B cell (primary cell): Measurements from ENCODE around the gene KCNA10. TPM values are rescaled to one million over a fixed set of nuclear protein-coding genes. Genes with fewer than 3 reads are reported as not detected.

Experiments used
- ATAC-seq: fragments of 200-7000 bp; cut with Tn5 transposase; one replicate; pipeline ENCODE4 v1.10.0; 2021; ENCODE audit warnings: low read depth, mild to moderate bottlenecking, moderate number of reproducible peaks, moderate library complexity
- CTCF ChIA-PET: fragments of 350-600 bp; sonication (Branson Sonifier 250); formaldehyde crosslinking; loops from one replicate; lab custom pipeline; 2021; ENCODE audit warnings: antibody characterized with exemption, inconsistent platforms; lab: Charles Lee
- POLR2A ChIA-PET: fragments of 350-600 bp; sonication (Branson Sonifier 250); formaldehyde crosslinking; loops from one replicate; lab custom pipeline; 2021; ENCODE audit warnings: antibody characterized with exemption; lab: Charles Lee
- DNase-seq: peaks from one replicate; pipeline ENCODE4 v3.0.0; 2013
- H2AFZ ChIP-seq: 2 replicates; pipeline ENCODE4 v1.6.1; 2012; ENCODE audit warnings: mild to moderate bottlenecking, low read depth, low read length; ENCODE audit not compliant: insufficient read depth, poor library complexity, severe bottlenecking
- H3K27ac ChIP-seq, 2 donors: 1 replicate in 1 of 2; 2 replicates in 1 of 2; pipeline ENCODE4 v1.5.1; 2012 to 2013; ENCODE audit warnings: low read length in 2 of 2, mild to moderate bottlenecking in 2 of 2, moderate library complexity in 1 of 2
- H3K27me3 ChIP-seq, 4 experiments: fragments of 200-600 bp in 1 of 4; sonication (generic) in 1 of 4; replicated peaks in 1 of 4; 1 replicate in 2 of 4; 2 replicates in 2 of 4; pipeline versions ENCODE4 v1.6.1 to v1.7.0; 2013 to 2016; ENCODE audit warnings: low read length in 3 of 4, mild to moderate bottlenecking in 2 of 4, mixed read lengths in 1 of 4, moderate library complexity in 1 of 4; ENCODE audit not compliant: insufficient read depth in 4 of 4, control insufficient read depth in 3 of 4; ENCODE audit errors: control extremely low read depth in 1 of 4
- H3K36me3 ChIP-seq, 2 experiments: replicated peaks in 1 of 2; 1 replicate in 1 of 2; 2 replicates in 1 of 2; pipeline versions ENCODE4 v1.6.1 to v1.7.1; 2013; ENCODE audit warnings: low read length in 1 of 2; ENCODE audit not compliant: insufficient read depth in 2 of 2, control insufficient read depth in 1 of 2; ENCODE audit errors: control extremely low read depth in 1 of 2, extremely low read depth in 1 of 2
- H3K4me1 ChIP-seq, 2 donors: fragments of 200-600 bp in 1 of 2; sonication (generic) in 1 of 2; 1 replicate in 1 of 2; 2 replicates in 1 of 2; pipeline versions ENCODE4 v1.5.1 to v1.6.1; 2013 to 2017; ENCODE audit warnings: low read length in 2 of 2; ENCODE audit not compliant: control insufficient read depth in 2 of 2, insufficient read depth in 2 of 2
- H3K4me2 ChIP-seq: replicated peaks from 2 replicates; pipeline ENCODE3; 2012; ENCODE audit warnings: mild to moderate bottlenecking, low read depth, low read length; ENCODE audit not compliant: poor library complexity, severe bottlenecking
- H3K4me3 ChIP-seq, 5 experiments: fragments of 200-600 bp in 1 of 5; sonication (generic) in 1 of 5; 1 replicate in 3 of 5; 2 replicates in 2 of 5; pipeline versions ENCODE4 v1.5.1 to v1.7.0; 2011 to 2016; ENCODE audit warnings: low read length in 4 of 5, mild to moderate bottlenecking in 4 of 5, low read depth in 2 of 5, control low read depth in 1 of 5, moderate library complexity in 1 of 5; ENCODE audit not compliant: insufficient read depth in 1 of 5; ENCODE audit errors: control extremely low read depth in 1 of 5, extremely low read depth in 1 of 5
- H3K79me2 ChIP-seq: fragments of 200-600 bp; sonication (generic); one replicate; pipeline ENCODE4 v1.6.0; 2016; ENCODE audit warnings: low read length; ENCODE audit not compliant: control insufficient read depth, insufficient read depth
- H3K9ac ChIP-seq: fragments of 200-600 bp; sonication (generic); 2 replicates; pipeline ENCODE4 v1.6.1; 2017; ENCODE audit warnings: mild to moderate bottlenecking, low read length, moderate library complexity
- H3K9me3 ChIP-seq, 3 donors: one replicate each; pipeline versions ENCODE4 v1.6.1 to v1.7.1; 2013; ENCODE audit warnings: low read length in 2 of 3; ENCODE audit not compliant: control insufficient read depth in 2 of 3, insufficient read depth in 1 of 3; ENCODE audit errors: control extremely low read depth in 1 of 3
- H4K20me1 ChIP-seq: 2 replicates; pipeline ENCODE4 v1.6.0; 2012; ENCODE audit warnings: mild to moderate bottlenecking, low read length; ENCODE audit not compliant: insufficient read depth, control insufficient read depth, poor library complexity, severe bottlenecking
- H3K27ac Mint-ChIP-seq: one replicate; pipeline ENCODE4 v1.8.0; 2021; ENCODE audit warnings: mixed read lengths
- H3K27me3 Mint-ChIP-seq: one replicate; pipeline ENCODE4 v1.8.0; 2021; ENCODE audit warnings: mixed read lengths
- H3K4me1 Mint-ChIP-seq: one replicate; pipeline ENCODE4 v1.8.0; 2021; ENCODE audit warnings: mixed read lengths
- H3K4me3 Mint-ChIP-seq: one replicate; pipeline ENCODE4 v1.8.0; 2021; ENCODE audit warnings: mixed read lengths
- H3K9me3 Mint-ChIP-seq: one replicate; pipeline ENCODE4 v1.8.0; 2022; ENCODE audit warnings: mixed read lengths; ENCODE audit not compliant: insufficient read depth
- CTCF ChIP-seq: fragments of 200-600 bp; IDR thresholded peaks from one replicate; pipeline ENCODE4 v1.8.0; 2022; ENCODE audit warnings: antibody characterized with exemption, mild to moderate bottlenecking
- EZH2 ChIP-seq: IDR thresholded peaks from 2 replicates; pipeline ENCODE4 v1.6.1; 2012; ENCODE audit warnings: borderline replicate concordance, low read depth, mild to moderate bottlenecking, moderate library complexity, low read length; ENCODE audit not compliant: insufficient read depth, poor library complexity, severe bottlenecking
- WGBS: methylation state at CpG from one replicate; pipeline ENCODE4 v1.1.5; 2013; ENCODE audit warnings: missing lambda C conversion rate; ENCODE audit not compliant: insufficient coverage; 5-methylcytosine and 5-hydroxymethylcytosine counted together
- intact Hi-C: fragments of 100-400 bp; cut with micrococcal nuclease; formaldehyde crosslinking; loops from one replicate; pipeline ENCODE4 v1.10.0; 2022
- polyA plus RNA-seq: library from polyadenylated mRNA; depleted of rRNA; stranded (reverse); fragments of >200 nt; gene quantifications from 2 replicates; pipeline ENCODE4 v1.2.3, GENCODE V29; 2012
- total RNA-seq, 2 donors: library from RNA; stranded (reverse); fragments of 120-200 nt in 1 of 2; gene quantifications; 1 replicate in 1 of 2; 2 replicates in 1 of 2; pipeline versions ENCODE4 v1.2.3 to v1.2.4, GENCODE V29; 2013 to 2022

Gene KCNA10
- total and polyA plus RNA-seq, 2 donors (not counting 1 experiment from before 2014, with no cell fraction given), result not detected

DNA sequence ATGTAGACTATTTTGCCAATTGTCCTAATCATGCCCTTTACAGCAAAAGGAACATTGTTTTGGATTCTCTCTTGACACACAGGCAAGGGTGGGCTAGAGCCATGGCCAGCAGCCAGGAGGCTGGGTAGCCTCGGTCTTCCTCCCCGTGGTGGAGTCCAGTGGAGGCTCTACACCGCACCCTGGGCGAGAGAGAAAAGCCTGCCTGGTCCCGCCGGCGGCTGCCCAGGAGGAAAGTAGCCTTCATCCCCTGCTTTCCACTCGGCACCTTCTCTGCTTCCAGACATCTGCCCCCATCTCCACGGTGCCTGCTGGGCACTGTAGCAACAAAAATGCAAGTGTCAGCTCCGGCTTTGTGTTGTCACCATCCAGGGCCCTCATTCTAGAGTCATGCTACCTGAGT, 46.4 kb downstream of the KCNA10 start:
- Mint-ChIP-seq H3K4me1 (no peaks in the 10 kb centered on the region), H3K27ac (no peak overlapping the region), H3K4me3 (no peak overlapping the region), H3K9me3 (no peaks in the 10 kb centered on the region), H3K27me3 (peaks cover 35% of the 10 kb centered on the region)
- no peaks in the 10 kb centered on the region for H3K79me2 ChIP-seq
- ChIA-PET POLR2A (no interaction called here), CTCF (interaction anchor here (2.0 to 2.9 kb wide), 2 partner anchors 12 to 23 kb away, joined by 11 to 12 read pairs; no protein-coding TSS in a partner anchor)
- TF ChIP-seq EZH2, result no peak
- no peak overlapping the region for H2AFZ ChIP-seq
- ATAC-seq (no peak), DNase-seq (no peak)
- H4K20me1 ChIP-seq, result no peaks in the 10 kb centered on the region
- intact Hi-C loops, result no loop called here
- no peak overlapping the region for H3K27ac ChIP-seq
- no peak overlapping the region for H3K9ac ChIP-seq
- 87% methylated on average over 10 of the region's 10 CpGs for WGBS
- H3K4me2 ChIP-seq, result no peak overlapping the region
- H3K9me3 ChIP-seq, result peaks cover 0 to 2% (median 0%) of the 10 kb centered on the region in 3 donors
- H3K27me3 ChIP-seq, result peaks cover 0 to 3% (median 0%) of the 10 kb centered on the region in 4 experiments
- no peaks in the 10 kb centered on the region for H3K36me3 ChIP-seq
- no peak overlapping the region for H3K4me3 ChIP-seq
- H3K4me1 ChIP-seq, result no peaks in the 10 kb centered on the region

DNA sequence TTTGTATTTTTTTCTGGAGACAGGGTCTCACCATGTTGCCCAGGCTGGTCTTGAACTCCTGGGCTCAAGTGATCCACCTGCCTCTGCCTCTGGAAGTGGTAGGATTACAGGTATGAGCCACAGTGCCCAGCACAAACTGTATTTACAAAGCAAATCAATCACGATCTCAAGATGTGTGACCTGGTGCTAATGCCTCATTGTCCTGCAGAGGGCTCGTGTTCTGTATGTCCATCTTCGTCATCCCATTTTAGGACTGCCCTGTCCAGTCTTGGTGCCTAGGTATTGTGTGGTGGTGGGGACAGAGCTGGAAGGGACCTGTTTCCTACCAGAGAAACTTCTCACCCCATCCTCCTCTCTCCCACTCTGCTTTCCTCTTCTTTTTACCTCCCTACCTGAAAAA, 47.8 kb downstream of the KCNA10 start:
- H3K79me2 ChIP-seq, result no peaks in the 10 kb centered on the region
- H3K4me3 Mint-ChIP-seq, result no peak overlapping the region
- intact Hi-C loops, result no loop called here
- no peaks in the 10 kb centered on the region for H4K20me1 ChIP-seq
- no peaks in the 10 kb centered on the region for H3K4me1 Mint-ChIP-seq
- 83% methylated on average over 1 of the region's 3 CpGs for WGBS
- DNase-seq (no peak), ATAC-seq (no peak)
- no peak overlapping the region for H3K4me2 ChIP-seq
- H3K9me3 ChIP-seq, result peaks cover 0 to 2% (median 0%) of the 10 kb centered on the region in 3 donors
- ChIA-PET CTCF (interaction anchor here (1.5 kb wide), 1 partner anchor 10 kb away, joined by 3 read pairs; no protein-coding TSS in a partner anchor), POLR2A (no interaction called here)
- no peak overlapping the region for H3K9ac ChIP-seq
- H3K4me1 ChIP-seq, result no peaks in the 10 kb centered on the region
- H3K36me3 ChIP-seq, result no peaks in the 10 kb centered on the region
- TF ChIP-seq CTCF, result no peak
- no peak for TF ChIP-seq EZH2
- H3K27me3 ChIP-seq, result peaks cover 0 to 3% (median 0%) of the 10 kb centered on the region in 4 experiments
- H3K27ac Mint-ChIP-seq, result no peak overlapping the region
- peaks cover 24% of the 10 kb centered on the region for H3K27me3 Mint-ChIP-seq
- H2AFZ ChIP-seq, result no peak overlapping the region
- no peaks in the 10 kb centered on the region for H3K9me3 Mint-ChIP-seq
- H3K4me3 ChIP-seq, result no peak overlapping the region
- no peak overlapping the region for H3K27ac ChIP-seq

Other genes with a start within 250 kb of the KCNA10 start
- 97.7 and 102 TPM in 2 replicates for gene RBM15, start 179.8 kb downstream of the KCNA10 start, total RNA-seq
- 23.7 and 29.4 TPM in 2 replicates for gene RBM15, start 179.8 kb downstream of the KCNA10 start, polyA plus RNA-seq
- gene SLC16A4, start 128.1 kb downstream of the KCNA10 start, total RNA-seq, result 1.9 and 2.6 TPM in 2 replicates
- 0.39 and 0.42 TPM in 2 replicates for gene SLC16A4, start 128.1 kb downstream of the KCNA10 start, polyA plus RNA-seq
- gene LAMTOR5, start 111.5 kb downstream of the KCNA10 start, total RNA-seq, result 145 and 151 TPM in 2 replicates
- gene LAMTOR5, start 111.5 kb downstream of the KCNA10 start, polyA plus RNA-seq, result 253 and 281 TPM in 2 replicates
- not detected in 2 replicates for gene PROK1, start 68.0 kb downstream of the KCNA10 start, total RNA-seq
- 0.25 TPM in 1 of 2 replicates, not detected in the other for gene PROK1, start 68.0 kb downstream of the KCNA10 start, polyA plus RNA-seq
- gene KCNA2, start 87.2 kb upstream of the KCNA10 start, total RNA-seq, result 0.29 and 0.59 TPM in 2 replicates
- 0.35 and 0.39 TPM in 2 replicates for gene KCNA2, start 87.2 kb upstream of the KCNA10 start, polyA plus RNA-seq
- 60.0 and 62.5 TPM in 2 replicates for gene KCNA3, start 155.8 kb upstream of the KCNA10 start, total RNA-seq
- gene KCNA3, start 155.8 kb upstream of the KCNA10 start, polyA plus RNA-seq, result 17.5 and 18.4 TPM in 2 replicates